HL-60 (cell line): ENCODE measurements around the gene HELZ.
"Not testable (repeated sequence)": the region's sequence is repeated elsewhere in the genome, so short reads cannot be mapped to it uniquely, and the experiment has no call there.

Experiments used
- DNase-seq, 2 experiments: peaks; one replicate each; pipeline ENCODE4 v3.0.0-alpha.2; 2010 to 2020; ENCODE audit warnings: low read depth in 1 of 2, low spot score in 1 of 2
- H3K27ac ChIP-seq: fragments of 250-450 bp; sonication (Bioruptor Pico); replicated peaks from 2 replicates; pipeline ENCODE4 v1.5.1; 2020; ENCODE audit warnings: mild to moderate bottlenecking, moderate library complexity
- H3K27me3 ChIP-seq: fragments of 250-450 bp; sonication (Bioruptor Pico); 2 replicates; pipeline ENCODE4 v1.5.1; 2021; ENCODE audit warnings: mild to moderate bottlenecking, moderate library complexity; ENCODE audit not compliant: insufficient read depth, poor library complexity, severe bottlenecking
- H3K4me3 ChIP-seq: replicated peaks from 2 replicates; pipeline ENCODE4 v1.5.1; 2011; ENCODE audit warnings: mild to moderate bottlenecking, control low read depth, low read length; ENCODE audit not compliant: insufficient read depth
- CTCF ChIP-seq: IDR thresholded peaks from one replicate; pipeline ENCODE4 v1.5.1; 2011; ENCODE audit warnings: low read length, control low read depth, inconsistent platforms; ENCODE audit not compliant: insufficient read depth
- GABPA ChIP-seq: IDR thresholded peaks from 2 replicates; pipeline ENCODE4 v1.6.1; 2012; ENCODE audit warnings: low read depth
- POLR2AphosphoS5 ChIP-seq: IDR thresholded peaks from 2 replicates; pipeline ENCODE4 v1.6.1; 2012; ENCODE audit warnings: low read depth
- REST ChIP-seq: IDR thresholded peaks from 2 replicates; pipeline ENCODE4 v1.6.1; 2012; ENCODE audit warnings: low read depth; ENCODE audit not compliant: insufficient replicate concordance
- SPI1 ChIP-seq: IDR thresholded peaks from 2 replicates; pipeline ENCODE4 v1.6.1; 2012; ENCODE audit warnings: low read depth, mild to moderate bottlenecking, borderline replicate concordance

The HELZ gene

GRCh38 chr17:67093348-67093747 is 151.6 kb downstream of the HELZ start:
- Histone ChIP-seq H3K27me3 (no peaks in the 10 kb centered on the region), H3K27ac (no peak overlapping the region), H3K4me3 (no peak overlapping the region)
- DNase-seq, result no peak
- TF ChIP-seq POLR2AphosphoS5 (no peak), CTCF (no peak), GABPA (no peak), SPI1 (no peak)

- not testable (repeated sequence) for H3K27ac ChIP-seq, H3K27me3 ChIP-seq, H3K4me3 ChIP-seq, DNase-seq
Observed at GRCh38 chr17:67092710-67093109, 152.3 kb downstream of the HELZ start.

GRCh38 chr17:67092291-67092690 is 152.7 kb downstream of the HELZ start:
- Histone ChIP-seq H3K27me3 (no peaks in the 10 kb centered on the region), H3K27ac (no peak overlapping the region), H3K4me3 (no peak overlapping the region)
- TF ChIP-seq REST, result no peak
- no peak for TF ChIP-seq POLR2AphosphoS5
- TF ChIP-seq SPI1, result no peak
- no peak for TF ChIP-seq GABPA
- no peak for TF ChIP-seq CTCF
- DNase-seq, result no peak

GRCh38 chr17:67090341-67090740 is 154.7 kb downstream of the HELZ start:
- Histone ChIP-seq H3K27me3 (no peaks in the 10 kb centered on the region), H3K27ac (no peak overlapping the region), H3K4me3 (no peak overlapping the region)
- TF ChIP-seq SPI1, result peak; percentile 36; the same call in 1 of the 2 replicates
- no peak for TF ChIP-seq GABPA
- TF ChIP-seq CTCF, result no peak
- DNase-seq, result no peak

- Histone ChIP-seq H3K27ac (no peak overlapping the region), H3K27me3 (no peaks in the 10 kb centered on the region), H3K4me3 (no peak overlapping the region)
- TF ChIP-seq CTCF, result no peak
- no peak for TF ChIP-seq GABPA
- TF ChIP-seq POLR2AphosphoS5, result no peak
- TF ChIP-seq SPI1, result no peak
- DNase-seq, result no peak
Observed at GRCh38 chr17:67088639-67089038, 156.4 kb downstream of the HELZ start.
